OCI-LY3 (cell line): ENCODE results near the gene DNAJC17.

ENCODE experiments used
- EZH2phosphoT487 ChIP-seq: fragments of 200-600 bp; shearing (Covaris generic); IDR thresholded peaks from 2 replicates; pipeline ENCODE4 v1.6.1; 2018; ENCODE audit warnings: antibody characterized with exemption, mixed run types, low read depth
- TF ChIP-seq, protein P1 (sequence below): fragments of 200-600, 300-600 bp; sonication (generic); IDR thresholded peaks from 2 replicates; pipeline ENCODE4 v1.5.1; 2014; ENCODE audit warnings: antibody characterized with exemption, low read length, low read depth

DNA sequence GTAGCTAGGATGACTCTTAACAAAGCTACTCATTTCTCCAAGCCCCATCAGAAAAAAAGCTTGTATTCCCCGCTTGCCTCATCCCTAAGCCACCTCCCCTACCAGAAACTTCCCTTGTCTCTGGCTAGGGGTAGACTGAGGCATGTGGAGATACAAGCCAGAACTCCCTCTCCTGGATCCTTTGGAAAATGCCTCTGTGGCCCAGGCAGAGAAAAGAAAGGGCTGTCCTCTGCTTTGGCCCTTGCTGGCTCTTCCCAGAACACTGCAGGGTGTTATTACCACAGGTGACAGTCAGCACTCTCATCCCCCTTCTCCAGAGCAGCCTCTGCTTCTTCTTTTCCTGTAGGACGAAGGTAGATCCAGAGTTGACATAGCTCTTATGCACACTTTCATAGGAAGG lies 67.4 kb downstream of the DNAJC17 start:
- TF ChIP-seq, protein P1, sequence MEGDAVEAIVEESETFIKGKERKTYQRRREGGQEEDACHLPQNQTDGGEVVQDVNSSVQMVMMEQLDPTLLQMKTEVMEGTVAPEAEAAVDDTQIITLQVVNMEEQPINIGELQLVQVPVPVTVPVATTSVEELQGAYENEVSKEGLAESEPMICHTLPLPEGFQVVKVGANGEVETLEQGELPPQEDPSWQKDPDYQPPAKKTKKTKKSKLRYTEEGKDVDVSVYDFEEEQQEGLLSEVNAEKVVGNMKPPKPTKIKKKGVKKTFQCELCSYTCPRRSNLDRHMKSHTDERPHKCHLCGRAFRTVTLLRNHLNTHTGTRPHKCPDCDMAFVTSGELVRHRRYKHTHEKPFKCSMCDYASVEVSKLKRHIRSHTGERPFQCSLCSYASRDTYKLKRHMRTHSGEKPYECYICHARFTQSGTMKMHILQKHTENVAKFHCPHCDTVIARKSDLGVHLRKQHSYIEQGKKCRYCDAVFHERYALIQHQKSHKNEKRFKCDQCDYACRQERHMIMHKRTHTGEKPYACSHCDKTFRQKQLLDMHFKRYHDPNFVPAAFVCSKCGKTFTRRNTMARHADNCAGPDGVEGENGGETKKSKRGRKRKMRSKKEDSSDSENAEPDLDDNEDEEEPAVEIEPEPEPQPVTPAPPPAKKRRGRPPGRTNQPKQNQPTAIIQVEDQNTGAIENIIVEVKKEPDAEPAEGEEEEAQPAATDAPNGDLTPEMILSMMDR, result no peak
- TF ChIP-seq EZH2phosphoT487, result no peak
